SK-N-SH (cell line): ENCODE data around the gene ABI1.

Source experiments
- EP300 ChIP-seq, 2 experiments: IDR thresholded peaks; 2 replicates each; pipeline versions ENCODE4 v1.4.0 to v1.6.1; 2012; ENCODE audit warnings: borderline replicate concordance in 1 of 2, low read depth in 1 of 2, low read length in 1 of 2
- FOXJ3 ChIP-seq: sonication (generic); formaldehyde crosslinking; IDR thresholded peaks from 2 replicates; pipeline ENCODE4 v1.5.1; 2020; ENCODE audit warnings: mild to moderate bottlenecking, missing genetic modification reagents
- GABPA ChIP-seq: IDR thresholded peaks from 2 replicates; pipeline ENCODE4 v1.4.0; 2012; ENCODE audit warnings: low read depth, mild to moderate bottlenecking
- GATA2 ChIP-seq: sonication (generic); formaldehyde crosslinking; IDR thresholded peaks from 2 replicates; pipeline ENCODE4 v1.5.0; 2020; ENCODE audit warnings: mild to moderate bottlenecking, missing genetic modification reagents
- NRF1 ChIP-seq: IDR thresholded peaks from 2 replicates; pipeline ENCODE4 v1.6.1; 2012; ENCODE audit warnings: low read depth, mild to moderate bottlenecking, low read length
- PBX3 ChIP-seq: IDR thresholded peaks from 2 replicates; pipeline ENCODE4; 2012
- POLR2AphosphoS5 ChIP-seq: IDR thresholded peaks from 2 replicates; pipeline ENCODE4 v1.6.1; 2012; ENCODE audit warnings: low read depth, low read length
- REST ChIP-seq: IDR thresholded peaks from 2 replicates; pipeline ENCODE4 v1.6.1; 2012; ENCODE audit warnings: mild to moderate bottlenecking, low read depth, low read length, moderate library complexity
- SIN3A ChIP-seq: IDR thresholded peaks from 2 replicates; pipeline ENCODE4 v1.6.1; 2012; ENCODE audit warnings: low read depth, mild to moderate bottlenecking, low read length, moderate library complexity, borderline replicate concordance
- SMC3 ChIP-seq: IDR thresholded peaks from 2 replicates; pipeline ENCODE4 v1.6.1; 2012; ENCODE audit warnings: low read depth, low read length, improper control_type of control experiment
- TAF1 ChIP-seq: IDR thresholded peaks from 2 replicates; pipeline ENCODE4 v1.6.1; 2012; ENCODE audit warnings: low read depth, mild to moderate bottlenecking, low read length, moderate library complexity, borderline replicate concordance
- TF ChIP-seq, protein P1 (sequence below): fragments of 200-600 bp; sonication (generic); IDR thresholded peaks from 2 replicates; pipeline ENCODE4 v1.6.1; 2017; ENCODE audit warnings: antibody characterized with exemption, mild to moderate bottlenecking, moderate library complexity
- TF ChIP-seq, protein P2 (sequence below): IDR thresholded peaks from 2 replicates; pipeline ENCODE4 v1.4.0; 2012; ENCODE audit warnings: low read depth
- TF ChIP-seq, protein P3 (sequence below): fragments of 150-350 bp; IDR thresholded peaks from 2 replicates; pipeline ENCODE4 v1.6.1; 2016; ENCODE audit warnings: mild to moderate bottlenecking, low read depth, low read length

DNA sequence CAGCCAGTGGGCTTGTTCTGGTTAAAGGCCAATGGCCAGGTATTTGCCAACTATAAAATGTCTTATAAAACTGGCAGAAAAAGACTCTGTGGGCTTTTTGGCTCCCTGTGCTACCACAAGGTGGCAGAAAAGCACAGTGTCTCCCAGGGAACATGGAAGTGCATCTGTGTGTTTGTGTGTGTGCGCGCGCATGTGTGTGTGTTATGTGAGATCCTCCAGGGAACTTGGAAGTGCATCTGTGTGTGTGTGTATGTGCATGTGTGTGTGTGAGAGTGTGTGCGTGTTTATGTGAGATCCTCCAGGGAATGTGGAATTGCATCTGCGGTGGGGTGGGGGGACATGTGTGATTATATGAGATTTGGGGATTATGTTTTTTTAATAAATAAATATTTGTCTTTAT lies 30.2 kb upstream of the ABI1 start:
- TF ChIP-seq, protein P1, sequence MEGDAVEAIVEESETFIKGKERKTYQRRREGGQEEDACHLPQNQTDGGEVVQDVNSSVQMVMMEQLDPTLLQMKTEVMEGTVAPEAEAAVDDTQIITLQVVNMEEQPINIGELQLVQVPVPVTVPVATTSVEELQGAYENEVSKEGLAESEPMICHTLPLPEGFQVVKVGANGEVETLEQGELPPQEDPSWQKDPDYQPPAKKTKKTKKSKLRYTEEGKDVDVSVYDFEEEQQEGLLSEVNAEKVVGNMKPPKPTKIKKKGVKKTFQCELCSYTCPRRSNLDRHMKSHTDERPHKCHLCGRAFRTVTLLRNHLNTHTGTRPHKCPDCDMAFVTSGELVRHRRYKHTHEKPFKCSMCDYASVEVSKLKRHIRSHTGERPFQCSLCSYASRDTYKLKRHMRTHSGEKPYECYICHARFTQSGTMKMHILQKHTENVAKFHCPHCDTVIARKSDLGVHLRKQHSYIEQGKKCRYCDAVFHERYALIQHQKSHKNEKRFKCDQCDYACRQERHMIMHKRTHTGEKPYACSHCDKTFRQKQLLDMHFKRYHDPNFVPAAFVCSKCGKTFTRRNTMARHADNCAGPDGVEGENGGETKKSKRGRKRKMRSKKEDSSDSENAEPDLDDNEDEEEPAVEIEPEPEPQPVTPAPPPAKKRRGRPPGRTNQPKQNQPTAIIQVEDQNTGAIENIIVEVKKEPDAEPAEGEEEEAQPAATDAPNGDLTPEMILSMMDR, result peak; percentile 63
- no peak for TF ChIP-seq TAF1
- no peak for TF ChIP-seq SIN3A
- peak; percentile 44; the same call in 1 of the 2 replicates for TF ChIP-seq NRF1
- TF ChIP-seq FOXJ3 (CRISPR knock-in tag), result no peak
- TF ChIP-seq, protein P2, sequence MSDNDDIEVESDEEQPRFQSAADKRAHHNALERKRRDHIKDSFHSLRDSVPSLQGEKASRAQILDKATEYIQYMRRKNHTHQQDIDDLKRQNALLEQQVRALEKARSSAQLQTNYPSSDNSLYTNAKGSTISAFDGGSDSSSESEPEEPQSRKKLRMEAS, result no peak
- no peak for TF ChIP-seq PBX3
- TF ChIP-seq, protein P3, sequence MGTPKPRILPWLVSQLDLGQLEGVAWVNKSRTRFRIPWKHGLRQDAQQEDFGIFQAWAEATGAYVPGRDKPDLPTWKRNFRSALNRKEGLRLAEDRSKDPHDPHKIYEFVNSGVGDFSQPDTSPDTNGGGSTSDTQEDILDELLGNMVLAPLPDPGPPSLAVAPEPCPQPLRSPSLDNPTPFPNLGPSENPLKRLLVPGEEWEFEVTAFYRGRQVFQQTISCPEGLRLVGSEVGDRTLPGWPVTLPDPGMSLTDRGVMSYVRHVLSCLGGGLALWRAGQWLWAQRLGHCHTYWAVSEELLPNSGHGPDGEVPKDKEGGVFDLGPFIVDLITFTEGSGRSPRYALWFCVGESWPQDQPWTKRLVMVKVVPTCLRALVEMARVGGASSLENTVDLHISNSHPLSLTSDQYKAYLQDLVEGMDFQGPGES, result no peak
- no peak for TF ChIP-seq POLR2AphosphoS5
- no peak for TF ChIP-seq GATA2
- TF ChIP-seq REST, result no peak
- no peak for TF ChIP-seq GABPA
- TF ChIP-seq SMC3, result peak; percentile 69
- no peak for TF ChIP-seq EP300 (IDR thresholded peaks at IDR 0.05; ENCODE audit: borderline replicate concordance in 1 of 2, low read depth in 1 of 2, low read length in 1 of 2)
